Measurements from ENCODE around the gene ADORA2B. TPM values are rescaled to one million over a fixed set of nuclear protein-coding genes. Genes with fewer than 3 reads are reported as not detected.

Gene ADORA2B
- total and polyA plus RNA-seq, 2 experiments from 2014 or later: 3.3 to 7.9 TPM

DNA sequence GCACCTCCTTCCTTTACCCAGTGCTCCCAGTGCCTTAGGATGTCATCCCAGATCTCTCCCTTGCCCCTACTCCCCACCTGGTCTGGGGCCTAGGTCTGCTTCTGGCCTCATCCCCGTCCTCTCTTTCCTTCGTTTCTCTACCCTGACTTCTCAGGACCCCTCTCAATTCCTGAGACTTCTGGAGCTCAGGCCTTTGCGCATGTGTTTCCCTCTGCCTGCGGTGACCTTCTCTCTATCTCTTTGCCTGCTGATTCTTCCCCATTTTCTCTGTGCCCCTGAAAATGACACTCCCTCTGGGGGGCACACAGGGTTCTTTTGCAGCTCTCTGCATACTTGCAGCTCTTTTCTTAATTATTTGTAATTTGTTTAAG lies 13.5 kb downstream of the ADORA2B start (continued):
- TF ChIP-seq ZNF462 (CRISPR knock-in tag; IDR thresholded peaks at IDR 0.05): no peak
- no peak for TF ChIP-seq JUNB (IDR thresholded peaks at IDR 0.05; ENCODE audit: unreplicated experiment)
- no peak for TF ChIP-seq ZNF331 (CRISPR knock-in tag; IDR thresholded peaks at IDR 0.05; ENCODE audit: low read depth)
- no peak for TF ChIP-seq POLR2AphosphoS5 (IDR thresholded peaks at IDR 0.05; ENCODE audit: low read depth)
- TF ChIP-seq CREB1 (CRISPR knock-in tag; IDR thresholded peaks at IDR 0.05; ENCODE audit: low read depth): no peak
- no peak for TF ChIP-seq NANOG (IDR thresholded peaks at IDR 0.05; ENCODE audit: borderline replicate concordance)

GRCh38 chr17:15963670-15964110 lies 18.8 kb downstream of the ADORA2B start:
- Histone ChIP-seq H3K4me2 (no peak overlapping the region), H3K79me2 (replicated peaks; ENCODE audit: insufficient read depth) (no peaks in the 10 kb centered on the region; the same call in 1 of the 2 replicates), H3K9me2 (ENCODE audit: insufficient read depth) (0 out of 2 replicates have a peak, but pooled peaks cover 7% of the 10 kb centered on the region), H3K36me3 (ENCODE audit: insufficient read depth) (no peaks in the 10 kb centered on the region), H3K4me3 (no peak overlapping the region), H3F3A (replicated peaks; ENCODE audit: low read depth) (peaks cover 12% of the 10 kb centered on the region), H2AFZ (no peak overlapping the region), H3K27ac (ENCODE audit: low read depth) (no peak overlapping the region), H3K27me3 (ENCODE audit: insufficient read depth) (no peaks in the 10 kb centered on the region), H4K20me1 (replicated peaks; ENCODE audit: insufficient read depth) (no peaks in the 10 kb centered on the region), H3K4me1 (ENCODE audit: insufficient read depth) (peaks cover 22% of the 10 kb centered on the region)
- Mint-ChIP-seq H3K4me1 (peaks cover 36% of the 10 kb centered on the region), H3K4me3 (no peak overlapping the region), H3K9me3 (no peaks in the 10 kb centered on the region), H3K36me3 (ENCODE audit: low read depth) (no peaks in the 10 kb centered on the region; the same call in 2 of the 3 replicates), H3K27me3 (ENCODE audit: insufficient read depth, low read depth, poor library complexity) (peaks cover 11% of the 10 kb centered on the region), H3K27ac (no peak overlapping the region)
- DNase-seq (ENCODE audit: low spot score) (no peak), ATAC-seq (no peak)
- TF ChIP-seq EZH2phosphoT487 (IDR thresholded peaks at IDR 0.05; ENCODE audit: unreplicated experiment) (no peak), STAT1 (IDR thresholded peaks at IDR 0.05; ENCODE audit: unreplicated experiment) (no peak), JUNB (IDR thresholded peaks at IDR 0.05; ENCODE audit: unreplicated experiment) (no peak), ZNF331 (CRISPR knock-in tag; IDR thresholded peaks at IDR 0.05; ENCODE audit: low read depth) (no peak), CTCF (conservative IDR thresholded peaks at IDR 0.05; ENCODE audit: low read depth in 2 of 2) (no peak), EZH2 (IDR thresholded peaks at IDR 0.05; ENCODE audit: low read depth, unreplicated experiment) (no peak), CREB1 (CRISPR knock-in tag; IDR thresholded peaks at IDR 0.05; ENCODE audit: low read depth) (no peak)
- TF ChIP-seq, protein P1, sequence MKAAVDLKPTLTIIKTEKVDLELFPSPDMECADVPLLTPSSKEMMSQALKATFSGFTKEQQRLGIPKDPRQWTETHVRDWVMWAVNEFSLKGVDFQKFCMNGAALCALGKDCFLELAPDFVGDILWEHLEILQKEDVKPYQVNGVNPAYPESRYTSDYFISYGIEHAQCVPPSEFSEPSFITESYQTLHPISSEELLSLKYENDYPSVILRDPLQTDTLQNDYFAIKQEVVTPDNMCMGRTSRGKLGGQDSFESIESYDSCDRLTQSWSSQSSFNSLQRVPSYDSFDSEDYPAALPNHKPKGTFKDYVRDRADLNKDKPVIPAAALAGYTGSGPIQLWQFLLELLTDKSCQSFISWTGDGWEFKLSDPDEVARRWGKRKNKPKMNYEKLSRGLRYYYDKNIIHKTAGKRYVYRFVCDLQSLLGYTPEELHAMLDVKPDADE (IDR thresholded peaks at IDR 0.05): no peak
